HG02840 (cell line): ENCODE results near the gene PARP9.

Experiments
- ATAC-seq: cut with Tn5 transposase; IDR thresholded peaks from one replicate; pipeline ENCODE4 v1.9.1; 2021; ENCODE audit warnings: mild to moderate bottlenecking, moderate library complexity, moderate number of reproducible peaks; ENCODE audit not compliant: unreplicated experiment, low FRiP score

The PARP9 gene

GRCh38 chr3:122493296-122493695 lies 70.8 kb downstream of the PARP9 start:
- ATAC-seq: no peak

- ATAC-seq: no peak
Measured at GRCh38 chr3:122488262-122488973, 75.7 kb downstream of the PARP9 start.

GRCh38 chr3:122484985-122485384 lies 79.1 kb downstream of the PARP9 start:
- no peak for ATAC-seq

GRCh38 chr3:122481390-122481789 lies 82.7 kb downstream of the PARP9 start:
- no peak for ATAC-seq
